SJSA1 (cell line): ENCODE measurements around the gene TRPV2. TPM values are rescaled to one million over a fixed set of nuclear protein-coding genes. Genes with fewer than 3 reads are reported as not detected.
"Not testable (repeated sequence)": the region's sequence is repeated elsewhere in the genome, so short reads cannot be mapped to it uniquely, and the experiment has no call there.

Source experiments
- DNase-seq, 2 experiments: peaks; one replicate each; pipeline ENCODE4 v3.0.0-alpha.2; 2015 to 2020; ENCODE audit warnings: low spot score in 2 of 2, low read depth in 1 of 2
- H3K27ac ChIP-seq: fragments of 250-450 bp; sonication (Bioruptor Pico); 2 replicates; pipeline ENCODE4 v1.5.1; 2020; ENCODE audit warnings: mild to moderate bottlenecking, moderate library complexity
- H3K27me3 ChIP-seq: fragments of 250-450 bp; sonication (Bioruptor Pico); replicated peaks from 2 replicates; pipeline ENCODE4 v1.5.1; 2020; ENCODE audit warnings: mild to moderate bottlenecking, moderate library complexity
- H3K36me3 ChIP-seq: fragments of 250-450 bp; sonication (Bioruptor Pico); 2 replicates; pipeline ENCODE4 v1.5.1; 2020; ENCODE audit warnings: mild to moderate bottlenecking
- H3K4me1 ChIP-seq: fragments of 250-450 bp; sonication (Bioruptor Pico); replicated peaks from 2 replicates; pipeline ENCODE4 v1.6.1; 2021; ENCODE audit warnings: mild to moderate bottlenecking
- H3K4me3 ChIP-seq: fragments of 250-450 bp; sonication (Bioruptor Pico); 2 replicates; pipeline ENCODE4 v1.5.1; 2020; ENCODE audit warnings: mild to moderate bottlenecking
- H3K9me3 ChIP-seq: fragments of 250-450 bp; sonication (Bioruptor Pico); replicated peaks from 2 replicates; pipeline ENCODE4 v1.5.1; 2020; ENCODE audit warnings: mild to moderate bottlenecking
- total RNA-seq: library from RNA; depleted of rRNA; stranded (reverse); fragments of >200 nt; shearing (Covaris generic); gene quantifications from 2 replicates; pipeline ENCODE4 v1.2.3, GENCODE V29; 2014; rRNA removed

TRPV2 gene, protein sequence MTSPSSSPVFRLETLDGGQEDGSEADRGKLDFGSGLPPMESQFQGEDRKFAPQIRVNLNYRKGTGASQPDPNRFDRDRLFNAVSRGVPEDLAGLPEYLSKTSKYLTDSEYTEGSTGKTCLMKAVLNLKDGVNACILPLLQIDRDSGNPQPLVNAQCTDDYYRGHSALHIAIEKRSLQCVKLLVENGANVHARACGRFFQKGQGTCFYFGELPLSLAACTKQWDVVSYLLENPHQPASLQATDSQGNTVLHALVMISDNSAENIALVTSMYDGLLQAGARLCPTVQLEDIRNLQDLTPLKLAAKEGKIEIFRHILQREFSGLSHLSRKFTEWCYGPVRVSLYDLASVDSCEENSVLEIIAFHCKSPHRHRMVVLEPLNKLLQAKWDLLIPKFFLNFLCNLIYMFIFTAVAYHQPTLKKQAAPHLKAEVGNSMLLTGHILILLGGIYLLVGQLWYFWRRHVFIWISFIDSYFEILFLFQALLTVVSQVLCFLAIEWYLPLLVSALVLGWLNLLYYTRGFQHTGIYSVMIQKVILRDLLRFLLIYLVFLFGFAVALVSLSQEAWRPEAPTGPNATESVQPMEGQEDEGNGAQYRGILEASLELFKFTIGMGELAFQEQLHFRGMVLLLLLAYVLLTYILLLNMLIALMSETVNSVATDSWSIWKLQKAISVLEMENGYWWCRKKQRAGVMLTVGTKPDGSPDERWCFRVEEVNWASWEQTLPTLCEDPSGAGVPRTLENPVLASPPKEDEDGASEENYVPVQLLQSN
- total RNA-seq: 0.47 TPM in 1 of 2 replicates, not detected in the other

DNA sequence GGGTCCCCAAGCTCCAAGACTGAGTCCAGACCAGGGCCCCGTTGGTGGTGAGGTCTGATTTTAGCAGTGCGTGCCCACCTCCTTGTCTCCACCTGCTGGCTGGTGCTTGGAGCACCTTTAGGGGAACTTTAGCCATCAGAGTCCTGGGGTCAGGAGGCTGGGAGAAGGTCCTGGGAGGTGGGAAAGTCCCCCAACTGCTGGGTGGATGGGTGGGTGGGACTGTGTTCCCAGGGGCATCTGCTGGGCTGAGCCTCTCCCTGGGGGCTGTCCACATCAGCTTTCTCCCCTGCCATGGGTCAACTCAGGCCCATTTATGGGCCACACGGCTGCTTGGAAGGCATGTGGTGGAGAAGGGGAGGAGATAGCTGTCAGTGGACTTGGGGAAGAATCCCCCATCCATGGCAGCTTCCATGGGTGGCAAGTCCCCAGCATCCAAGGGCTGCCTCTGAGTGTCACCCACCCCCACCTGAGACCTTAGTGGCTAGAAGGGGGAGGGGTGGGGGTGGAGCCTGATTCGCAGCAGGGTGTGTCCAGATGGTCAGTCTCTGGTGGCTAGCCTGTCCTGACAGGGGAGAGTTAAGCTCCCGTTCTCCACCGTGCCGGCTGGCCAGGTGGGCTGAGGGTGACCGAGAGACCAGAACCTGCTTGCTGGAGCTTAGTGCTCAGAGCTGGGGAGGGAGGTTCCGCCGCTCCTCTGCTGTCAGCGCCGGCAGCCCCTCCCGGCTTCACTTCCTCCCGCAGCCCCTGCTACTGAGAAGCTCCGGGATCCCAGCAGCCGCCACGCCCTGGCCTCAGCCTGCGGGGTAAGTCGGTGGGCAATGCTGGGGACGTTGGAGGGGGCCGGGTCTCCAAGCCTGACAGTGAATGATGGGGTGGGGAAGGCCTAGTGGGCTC, at the start of gene TRPV2:
TRPV2 (plus strand) TSS at position 541 of the 894 bp plus-strand sequence. CDS start 2,098 bp downstream, outside the sequence.
- DNase-seq: no peak
- H3K9me3 ChIP-seq: no peaks in the 10 kb centered on the region
- no peaks in the 10 kb centered on the region for H3K27me3 ChIP-seq
- no peak within 1 kb of the TSS for H3K4me3 ChIP-seq
- no peak within 1 kb of the TSS for H3K27ac ChIP-seq
- H3K4me1 ChIP-seq: peaks cover 31% of the 10 kb centered on the region
- no peaks in the 10 kb centered on the region for H3K36me3 ChIP-seq

DNA sequence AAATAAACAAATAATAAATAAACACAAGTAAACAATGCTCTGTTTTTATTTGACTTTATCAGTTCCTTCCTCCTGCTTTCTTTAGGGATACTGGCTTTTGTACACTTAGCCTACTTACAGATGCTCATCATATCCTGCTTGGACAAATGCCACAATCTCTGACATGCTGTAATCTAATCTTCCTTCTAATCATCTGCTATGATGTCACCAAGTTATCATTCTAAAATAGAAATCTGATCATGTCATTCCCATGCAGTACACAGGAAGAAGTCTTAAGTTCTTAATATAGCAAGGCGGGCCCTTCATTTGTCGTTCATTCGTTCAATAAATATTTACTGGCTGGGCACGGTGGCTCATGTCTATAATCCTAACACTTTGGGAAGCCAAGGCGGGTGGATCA, 43.6 kb upstream of the TRPV2 start:
- H3K27ac ChIP-seq: no peak overlapping the region
- H3K27me3 ChIP-seq: no peaks in the 10 kb centered on the region
- H3K9me3 ChIP-seq: no peaks in the 10 kb centered on the region
- H3K4me3 ChIP-seq: no peak overlapping the region
- H3K4me1 ChIP-seq: no peaks in the 10 kb centered on the region
- no peak for DNase-seq
- H3K36me3 ChIP-seq: no peaks in the 10 kb centered on the region

DNA sequence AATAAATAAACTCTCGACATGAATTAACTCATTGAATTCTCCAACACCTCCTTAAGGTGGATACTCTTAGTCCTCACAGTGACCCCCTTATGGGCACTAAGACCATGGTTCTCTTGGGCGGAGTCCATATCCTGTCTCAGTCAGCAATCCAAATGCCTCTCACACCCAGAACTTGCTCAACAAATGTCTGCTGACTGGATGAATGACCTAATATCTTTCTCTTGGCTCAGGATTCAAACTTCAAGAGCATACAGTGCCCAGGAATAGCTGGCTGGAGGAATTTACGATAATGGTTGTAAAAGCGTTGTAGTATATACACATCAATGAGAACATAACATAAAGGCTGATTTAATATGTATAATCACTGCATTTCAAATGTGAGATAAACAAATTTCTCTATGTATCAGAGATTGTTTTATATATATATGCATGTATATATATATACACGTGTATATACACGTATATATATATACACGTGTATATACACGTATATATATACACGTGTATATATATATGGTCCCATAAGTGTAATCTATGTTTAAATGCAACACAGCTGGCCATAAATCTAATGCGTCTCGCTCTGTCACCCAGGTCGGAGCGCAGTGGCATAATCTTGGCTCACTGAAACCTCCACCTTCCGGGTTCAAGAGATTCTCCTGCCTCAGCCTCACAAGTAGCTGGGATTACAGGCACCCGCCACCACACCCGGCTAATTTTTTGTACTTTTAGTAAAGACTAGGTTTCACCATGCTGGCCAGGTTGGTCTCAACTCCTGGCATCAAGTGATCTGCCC, 41.0 kb upstream of the TRPV2 start:
- H3K4me1 ChIP-seq: peaks cover 4% of the 10 kb centered on the region; the same call in 1 of the 2 replicates
- no peak overlapping the region for H3K4me3 ChIP-seq
- H3K36me3 ChIP-seq: no peaks in the 10 kb centered on the region
- no peaks in the 10 kb centered on the region for H3K27me3 ChIP-seq
- no peaks in the 10 kb centered on the region for H3K9me3 ChIP-seq
- DNase-seq: no peak
- no peak overlapping the region for H3K27ac ChIP-seq

DNA sequence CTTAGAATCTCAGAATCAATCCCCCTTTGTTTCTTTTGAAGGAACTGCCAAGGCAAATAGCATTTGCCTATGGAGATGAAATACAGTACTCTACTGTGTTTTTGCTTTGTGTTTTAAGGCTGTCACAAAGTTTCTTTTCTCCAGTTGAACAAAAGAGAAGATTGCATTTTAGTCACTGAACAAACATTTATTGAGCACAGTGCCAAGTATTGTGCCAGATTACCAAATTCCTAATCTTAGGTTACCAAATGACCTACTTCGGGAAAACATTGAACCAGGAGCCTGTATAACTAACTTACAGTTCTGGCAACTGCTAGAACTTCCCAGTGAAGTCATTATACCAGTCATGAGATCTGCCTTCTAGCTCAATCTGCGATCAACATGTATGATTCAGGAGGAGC, 37.4 kb upstream of the TRPV2 start:
- H3K4me3 ChIP-seq: no peak overlapping the region
- H3K4me1 ChIP-seq: peaks cover 14% of the 10 kb centered on the region
- no peak overlapping the region for H3K27ac ChIP-seq
- no peaks in the 10 kb centered on the region for H3K27me3 ChIP-seq
- H3K36me3 ChIP-seq: peaks cover 12% of the 10 kb centered on the region
- no peaks in the 10 kb centered on the region for H3K9me3 ChIP-seq
- DNase-seq: peak in 1 of 2 experiments; percentile 7

DNA sequence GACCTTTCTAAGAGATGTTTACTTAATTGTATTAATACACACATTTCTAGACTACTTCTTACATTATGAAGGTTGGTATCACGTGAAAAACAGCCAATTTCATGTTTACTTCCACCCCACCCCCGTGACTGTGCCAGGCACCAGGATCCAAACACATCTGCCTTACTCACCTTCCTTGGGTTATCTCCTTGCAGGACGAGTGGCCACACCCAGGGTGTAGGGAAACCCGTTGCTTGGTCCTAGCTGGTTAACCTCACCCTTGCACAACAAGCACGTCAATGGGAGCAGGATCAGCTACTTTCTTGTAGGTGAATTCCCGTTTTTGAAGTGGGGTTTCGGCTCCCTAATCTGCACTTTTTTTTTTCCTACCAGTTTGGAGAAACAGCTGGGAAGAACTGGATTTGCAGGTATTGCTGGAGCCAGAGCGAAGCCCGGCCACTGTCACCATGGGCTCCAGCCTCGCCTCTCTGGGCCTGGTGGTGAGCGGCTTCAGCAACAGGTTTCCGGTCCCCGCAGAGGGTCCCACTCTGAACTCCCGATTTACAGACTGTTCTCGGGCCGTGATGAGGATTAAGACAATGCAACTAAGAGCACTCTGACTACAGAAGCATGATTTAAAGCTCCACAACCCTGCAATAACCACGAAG, 36.6 kb upstream of the TRPV2 start:
- no peak for DNase-seq
- no peak overlapping the region for H3K27ac ChIP-seq

DNA sequence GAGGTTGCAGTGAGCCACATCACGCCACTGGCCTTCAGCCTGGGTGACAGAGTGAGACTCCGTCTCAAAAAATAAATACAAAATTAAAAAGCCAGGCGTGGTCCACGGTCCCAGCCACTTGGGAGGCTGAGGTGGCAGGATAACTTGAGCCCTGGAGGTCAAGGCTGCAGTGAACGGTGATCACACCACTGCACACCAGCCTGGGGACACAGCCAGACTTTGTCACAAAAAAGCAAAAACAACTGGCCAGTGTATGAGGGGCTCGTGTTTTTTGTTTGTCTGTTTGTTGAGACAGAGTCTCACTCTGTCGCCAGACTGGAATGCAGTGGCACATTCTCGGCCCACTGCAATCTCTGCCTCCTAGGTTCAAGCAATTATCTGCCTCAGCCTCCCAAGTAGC, 35.7 kb upstream of the TRPV2 start:
- Histone ChIP-seq H3K27ac (no peak overlapping the region), H3K36me3 (peaks cover 25% of the 10 kb centered on the region), H3K27me3 (no peaks in the 10 kb centered on the region), H3K4me1 (peaks cover 14% of the 10 kb centered on the region), H3K4me3 (no peak overlapping the region), H3K9me3 (no peaks in the 10 kb centered on the region)
- no peak for DNase-seq

More for the DNA sequence above, 36.6 kb upstream of the TRPV2 start:
- Histone ChIP-seq H3K4me3 (no peak overlapping the region), H3K4me1 (peaks cover 14% of the 10 kb centered on the region), H3K36me3 (peaks cover 20% of the 10 kb centered on the region), H3K27me3 (no peaks in the 10 kb centered on the region), H3K9me3 (no peaks in the 10 kb centered on the region)

DNA sequence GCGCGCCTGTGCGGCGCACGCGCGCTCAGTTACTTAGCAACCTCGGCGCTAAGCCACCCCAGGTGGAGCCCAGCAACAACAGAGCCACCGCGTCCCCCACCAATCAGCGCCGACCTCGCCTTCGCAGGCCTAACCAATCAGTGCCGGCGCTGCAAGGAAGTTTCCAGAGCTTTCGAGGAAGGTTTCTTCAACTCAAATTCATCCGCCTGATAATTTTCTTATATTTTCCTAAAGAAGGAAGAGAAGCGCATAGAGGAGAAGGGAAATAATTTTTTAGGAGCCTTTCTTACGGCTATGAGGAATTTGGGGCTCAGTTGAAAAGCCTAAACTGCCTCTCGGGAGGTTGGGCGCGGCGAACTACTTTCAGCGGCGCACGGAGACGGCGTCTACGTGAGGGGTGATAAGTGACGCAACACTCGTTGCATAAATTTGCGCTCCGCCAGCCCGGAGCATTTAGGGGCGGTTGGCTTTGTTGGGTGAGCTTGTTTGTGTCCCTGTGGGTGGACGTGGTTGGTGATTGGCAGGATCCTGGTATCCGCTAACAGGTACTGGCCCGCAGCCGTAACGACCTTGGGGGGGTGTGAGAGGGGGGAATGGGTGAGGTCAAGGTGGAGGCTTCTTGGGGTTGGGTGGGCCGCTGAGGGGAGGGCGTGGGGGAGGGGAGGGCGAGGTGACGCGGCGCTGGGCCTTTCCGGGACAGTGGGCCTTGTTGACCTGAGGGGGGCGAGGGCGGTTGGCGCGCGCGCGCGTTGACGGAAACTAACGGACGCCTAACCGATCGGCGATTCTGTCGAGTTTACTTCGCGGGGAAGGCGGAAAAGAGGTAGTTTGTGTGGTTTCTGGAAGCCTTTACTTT, 34.5 kb upstream of the TRPV2 start, which contains the start of gene UBB:
UBB (plus strand) TSS at position 452 of the 856 bp plus-strand sequence. CDS start 817 bp downstream, outside the sequence.
- Histone ChIP-seq H3K27ac (peak within 1 kb of the TSS; percentile 97), H3K27me3 (no peaks in the 10 kb centered on the region), H3K4me1 (peaks cover 14% of the 10 kb centered on the region), H3K9me3 (no peaks in the 10 kb centered on the region), H3K4me3 (peak within 1 kb of the TSS; percentile 69), H3K36me3 (peaks cover 25% of the 10 kb centered on the region)
- DNase-seq: peak; percentile 97

DNA sequence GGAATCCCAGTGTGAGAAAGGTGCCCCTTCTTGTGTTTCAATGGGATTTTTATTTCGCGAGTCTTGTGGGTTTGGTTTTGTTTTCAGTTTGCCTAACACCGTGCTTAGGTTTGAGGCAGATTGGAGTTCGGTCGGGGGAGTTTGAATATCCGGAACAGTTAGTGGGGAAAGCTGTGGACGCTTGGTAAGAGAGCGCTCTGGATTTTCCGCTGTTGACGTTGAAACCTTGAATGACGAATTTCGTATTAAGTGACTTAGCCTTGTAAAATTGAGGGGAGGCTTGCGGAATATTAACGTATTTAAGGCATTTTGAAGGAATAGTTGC, 33.9 kb upstream of the TRPV2 start:
- Histone ChIP-seq H3K36me3 (peaks cover 25% of the 10 kb centered on the region), H3K9me3 (no peaks in the 10 kb centered on the region), H3K27me3 (no peaks in the 10 kb centered on the region), H3K4me3 (peak overlapping the region; percentile 69), H3K4me1 (peaks cover 14% of the 10 kb centered on the region), H3K27ac (peak overlapping the region; percentile 97)
- DNase-seq: no peak

DNA sequence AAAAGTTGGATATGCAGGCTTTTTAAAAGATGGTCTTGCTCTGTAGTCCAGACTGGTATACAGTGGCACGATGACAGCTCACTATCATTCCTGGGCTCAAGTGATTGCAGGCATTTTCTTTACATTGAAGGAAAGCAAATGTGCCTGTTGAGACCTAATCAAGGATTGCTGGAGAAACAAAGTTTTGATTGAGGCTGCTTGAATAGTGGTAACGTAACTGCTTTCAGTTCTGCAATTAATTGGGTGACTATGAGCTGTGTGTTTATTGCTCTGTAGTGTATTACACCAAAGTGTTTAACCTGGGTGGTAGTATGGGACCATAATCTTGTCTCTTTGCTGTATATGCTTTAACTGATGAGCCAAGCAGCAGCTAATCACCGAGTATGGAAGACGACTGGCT, 32.2 kb upstream of the TRPV2 start:
- Histone ChIP-seq H3K9me3 (no peaks in the 10 kb centered on the region), H3K27ac (no peak overlapping the region), H3K4me1 (peaks cover 11% of the 10 kb centered on the region), H3K27me3 (no peaks in the 10 kb centered on the region), H3K36me3 (peaks cover 25% of the 10 kb centered on the region), H3K4me3 (no peak overlapping the region)
- no peak for DNase-seq

DNA sequence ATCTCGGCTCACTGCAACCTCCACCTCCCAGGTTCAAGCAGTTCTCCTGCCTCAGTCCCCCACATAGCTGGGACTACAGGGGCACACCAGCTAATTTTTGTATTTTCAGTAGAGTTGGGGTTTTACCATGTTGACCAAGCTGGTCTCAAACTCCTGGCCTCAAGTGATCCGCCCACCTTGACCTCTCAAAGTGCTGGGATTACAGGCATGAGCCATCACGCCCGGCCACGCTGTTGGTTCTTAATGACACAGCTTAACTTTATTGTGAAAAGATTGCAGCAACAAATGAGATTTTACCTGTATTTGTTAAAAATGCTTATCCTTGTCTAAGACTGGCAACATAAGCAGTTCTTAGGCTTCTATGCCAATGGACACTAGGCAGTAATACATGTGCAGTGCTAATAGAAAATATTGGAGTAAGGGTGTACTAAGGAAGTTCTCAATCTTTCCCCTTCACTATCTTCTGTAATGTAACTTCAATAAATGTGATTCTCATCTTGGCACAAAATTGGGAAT, 31.5 kb upstream of the TRPV2 start:
- no peak overlapping the region for H3K27ac ChIP-seq
- DNase-seq: no peak
- peaks cover 25% of the 10 kb centered on the region for H3K36me3 ChIP-seq
- H3K27me3 ChIP-seq: no peaks in the 10 kb centered on the region
- H3K4me3 ChIP-seq: no peak overlapping the region
- peaks cover 11% of the 10 kb centered on the region for H3K4me1 ChIP-seq
- H3K9me3 ChIP-seq: no peaks in the 10 kb centered on the region

DNA sequence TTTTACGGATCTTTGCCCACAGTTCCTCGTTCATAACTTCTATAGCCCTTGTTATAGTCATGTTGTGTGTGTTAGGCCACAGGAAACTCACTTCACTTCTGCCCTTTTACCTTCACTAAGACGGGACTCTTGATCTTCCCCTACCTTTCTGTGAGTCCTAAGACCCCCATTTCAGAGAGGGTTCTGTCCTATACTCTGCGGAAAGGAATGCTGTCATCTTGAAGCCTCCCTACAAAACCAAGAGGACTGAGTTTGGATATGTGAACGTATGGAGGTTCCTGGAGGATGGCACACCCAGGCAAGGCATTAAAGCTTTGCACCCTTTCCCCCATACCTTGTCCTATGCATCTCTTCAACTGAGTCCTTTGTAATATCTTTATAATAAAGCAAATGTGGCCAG, 30.8 kb upstream of the TRPV2 start:
- peaks cover 25% of the 10 kb centered on the region for H3K36me3 ChIP-seq
- no peaks in the 10 kb centered on the region for H3K9me3 ChIP-seq

DNA sequence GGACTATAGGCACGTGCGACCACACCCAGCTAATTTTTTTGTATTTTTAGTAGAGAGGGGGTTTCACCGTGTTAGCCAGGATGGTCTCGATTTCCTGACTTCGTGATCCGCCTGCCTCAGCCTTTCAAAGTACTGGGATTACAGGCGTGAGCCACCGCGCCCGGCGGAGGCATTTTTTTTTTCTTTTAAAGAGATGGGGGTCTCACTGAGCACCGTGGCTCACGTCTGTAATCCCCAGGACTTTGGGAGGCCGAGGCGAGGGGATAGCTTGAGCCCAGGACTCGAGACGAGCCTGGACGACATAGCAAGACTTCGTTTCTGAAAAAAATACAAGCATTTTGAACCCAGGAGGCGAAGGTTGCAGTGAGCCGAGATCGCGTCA, 29.3 kb upstream of the TRPV2 start:
- not testable (repeated sequence) for DNase-seq, H3K9me3 ChIP-seq, H3K27ac ChIP-seq, H3K4me1 ChIP-seq, H3K27me3 ChIP-seq
- Histone ChIP-seq H3K36me3 (peaks cover 25% of the 10 kb centered on the region), H3K4me3 (peak overlapping the region; percentile 40)

More for the DNA sequence above, 30.8 kb upstream of the TRPV2 start:
- DNase-seq: no peak
- no peak overlapping the region for H3K27ac ChIP-seq
- no peaks in the 10 kb centered on the region for H3K27me3 ChIP-seq
- H3K4me3 ChIP-seq: no peak overlapping the region
- H3K4me1 ChIP-seq: peaks cover 11% of the 10 kb centered on the region
